ENCODE measurements around the gene TRPV6. TPM values are rescaled to one million over a fixed set of nuclear protein-coding genes. Genes with fewer than 3 reads are reported as not detected.

TRPV6 gene
- total RNA-seq, 4 donors from 2014 or later: under 0.01 TPM; not detected in 3

DNA sequence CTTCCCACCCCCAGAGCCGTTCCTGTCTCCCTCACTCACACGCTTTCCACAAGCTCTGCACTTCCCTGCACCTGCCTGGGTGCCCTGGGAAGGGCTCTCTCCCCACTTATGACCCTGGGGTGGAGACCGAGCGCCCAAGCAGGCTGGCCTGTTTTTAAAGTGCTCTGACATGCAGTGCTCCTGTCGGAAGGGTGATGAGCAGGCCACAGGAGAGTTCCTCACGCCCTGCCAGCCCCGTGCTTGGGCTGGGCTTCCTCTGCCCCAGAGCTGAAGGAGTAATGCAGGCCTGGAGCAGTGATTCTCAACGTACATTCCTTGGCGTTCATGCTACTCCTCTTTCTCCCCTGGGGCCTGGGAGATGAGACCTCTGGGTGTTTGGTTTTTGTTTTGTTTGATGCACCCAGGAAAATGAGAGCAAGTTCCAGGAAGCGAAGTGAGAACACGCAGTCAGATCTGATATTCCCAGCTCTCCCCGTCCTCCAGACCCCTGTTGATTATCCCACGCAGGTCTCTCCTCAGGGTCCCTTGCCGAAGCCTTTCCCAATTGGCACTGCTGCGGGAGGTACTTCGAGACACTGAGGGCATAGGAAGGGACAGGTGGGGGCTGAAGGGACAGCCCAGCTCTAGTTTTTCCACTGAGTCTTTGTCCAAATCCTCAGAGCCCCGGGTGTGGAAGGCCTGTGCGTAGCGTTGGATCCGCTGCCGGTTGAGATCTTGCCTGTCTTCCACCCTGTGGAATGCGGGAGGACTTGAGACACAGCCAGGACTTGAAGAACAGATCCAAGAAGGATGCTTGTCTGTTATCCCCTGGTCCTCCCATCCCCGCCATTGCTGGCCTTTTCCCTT lies 14.1 kb downstream of the TRPV6 start:
- TF ChIP-seq, protein P1, sequence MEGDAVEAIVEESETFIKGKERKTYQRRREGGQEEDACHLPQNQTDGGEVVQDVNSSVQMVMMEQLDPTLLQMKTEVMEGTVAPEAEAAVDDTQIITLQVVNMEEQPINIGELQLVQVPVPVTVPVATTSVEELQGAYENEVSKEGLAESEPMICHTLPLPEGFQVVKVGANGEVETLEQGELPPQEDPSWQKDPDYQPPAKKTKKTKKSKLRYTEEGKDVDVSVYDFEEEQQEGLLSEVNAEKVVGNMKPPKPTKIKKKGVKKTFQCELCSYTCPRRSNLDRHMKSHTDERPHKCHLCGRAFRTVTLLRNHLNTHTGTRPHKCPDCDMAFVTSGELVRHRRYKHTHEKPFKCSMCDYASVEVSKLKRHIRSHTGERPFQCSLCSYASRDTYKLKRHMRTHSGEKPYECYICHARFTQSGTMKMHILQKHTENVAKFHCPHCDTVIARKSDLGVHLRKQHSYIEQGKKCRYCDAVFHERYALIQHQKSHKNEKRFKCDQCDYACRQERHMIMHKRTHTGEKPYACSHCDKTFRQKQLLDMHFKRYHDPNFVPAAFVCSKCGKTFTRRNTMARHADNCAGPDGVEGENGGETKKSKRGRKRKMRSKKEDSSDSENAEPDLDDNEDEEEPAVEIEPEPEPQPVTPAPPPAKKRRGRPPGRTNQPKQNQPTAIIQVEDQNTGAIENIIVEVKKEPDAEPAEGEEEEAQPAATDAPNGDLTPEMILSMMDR (IDR thresholded peaks at IDR 0.05; ENCODE audit: low read depth): no peak

DNA sequence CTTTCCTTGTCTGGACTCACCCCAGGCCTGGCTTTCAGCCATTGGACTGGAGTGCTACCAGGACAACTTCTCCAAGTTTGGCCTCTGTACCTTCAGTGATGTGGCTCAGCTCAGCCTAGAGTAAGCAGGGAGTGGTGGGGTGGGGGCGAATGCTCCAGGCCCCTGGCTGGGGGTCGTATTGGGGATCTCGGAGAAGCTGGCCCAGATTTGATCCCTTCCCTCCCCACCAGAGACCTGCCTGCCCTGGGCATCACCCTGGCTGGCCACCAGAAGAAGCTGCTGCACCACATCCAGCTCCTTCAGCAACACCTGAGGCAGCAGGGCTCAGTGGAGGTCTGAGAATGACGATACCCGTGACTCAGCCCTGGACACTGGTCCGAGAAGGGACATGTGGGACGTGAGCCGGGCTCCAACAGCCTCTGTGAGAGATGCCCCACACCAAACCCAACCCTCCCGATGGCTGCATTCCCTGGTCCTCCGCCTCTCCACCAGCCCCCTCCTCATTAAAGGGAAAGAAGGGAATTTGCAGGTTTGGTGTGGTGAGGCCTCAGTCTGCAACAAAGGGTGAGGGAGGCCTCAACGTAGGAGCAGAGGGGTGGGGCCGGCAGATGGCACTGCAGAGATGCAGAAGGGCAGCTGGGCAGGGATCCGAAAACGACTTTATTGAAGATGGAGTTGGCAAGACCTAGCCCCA lies 14.8 kb downstream of the TRPV6 start:
- TF ChIP-seq, protein P1 (IDR thresholded peaks at IDR 0.05; ENCODE audit: low read depth): no peak

DNA sequence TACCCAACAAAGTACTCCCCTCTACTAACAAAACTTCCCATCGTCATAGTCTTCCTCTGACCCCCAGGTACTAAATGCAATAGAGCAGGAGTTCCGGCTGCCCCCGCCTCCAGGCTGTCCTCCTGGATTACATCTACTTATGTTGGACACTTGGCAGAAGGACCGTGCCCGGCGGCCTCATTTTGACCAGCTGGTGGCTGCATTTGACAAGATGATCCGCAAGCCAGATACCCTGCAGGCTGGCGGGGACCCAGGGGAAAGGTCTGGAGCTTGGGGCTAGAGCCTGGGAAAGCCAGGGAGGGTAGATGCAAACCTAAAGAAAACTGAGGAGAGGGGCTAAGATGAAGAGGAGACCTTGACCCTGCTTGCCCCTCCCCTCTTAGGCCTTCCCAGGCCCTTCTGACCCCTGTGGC lies 15.4 kb downstream of the TRPV6 start:
- TF ChIP-seq, protein P1 (IDR thresholded peaks at IDR 0.05; ENCODE audit: low read depth): no peak

DNA sequence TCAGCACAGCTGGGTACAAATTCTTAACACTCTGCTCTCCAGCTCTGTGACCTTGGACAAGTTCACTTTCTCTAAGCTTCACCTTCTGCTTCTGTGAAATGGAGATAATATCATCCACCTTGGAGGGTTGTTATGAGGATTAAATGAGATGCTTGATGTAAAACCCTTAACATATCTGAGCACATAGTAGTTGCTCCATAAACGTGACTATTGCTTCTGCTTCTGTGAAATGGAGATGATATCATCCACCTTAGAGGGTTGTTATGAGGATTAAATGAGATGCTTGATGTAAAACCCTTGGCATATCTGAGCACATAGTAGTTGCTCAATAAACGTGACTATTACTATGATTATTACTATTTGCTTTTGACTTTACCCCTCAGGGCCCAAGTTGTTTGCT lies 16.1 kb downstream of the TRPV6 start:
- TF ChIP-seq, protein P1 (IDR thresholded peaks at IDR 0.05; ENCODE audit: low read depth): no peak

DNA sequence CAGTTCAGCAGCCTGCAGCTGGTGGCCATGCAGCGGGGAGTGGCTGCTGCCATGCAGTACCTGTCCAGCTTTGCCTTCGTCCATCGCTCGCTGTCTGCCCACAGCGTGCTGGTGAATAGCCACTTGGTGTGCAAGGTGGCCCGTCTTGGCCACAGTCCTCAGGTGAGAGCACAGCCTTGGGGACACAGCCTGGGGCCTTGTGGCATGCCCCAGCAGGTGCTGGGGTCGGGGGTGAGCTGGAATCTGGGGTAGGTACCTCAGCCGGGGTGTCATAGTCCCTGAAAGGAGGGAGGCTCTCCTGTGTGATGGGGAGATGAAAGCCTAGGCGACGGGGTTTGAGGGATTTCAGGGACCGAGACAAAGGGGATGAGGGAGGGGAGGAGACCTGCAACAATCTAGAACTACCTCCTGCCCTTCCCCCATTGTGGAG lies 16.5 kb downstream of the TRPV6 start:
- TF ChIP-seq, protein P1 (IDR thresholded peaks at IDR 0.05; ENCODE audit: low read depth): no peak

DNA sequence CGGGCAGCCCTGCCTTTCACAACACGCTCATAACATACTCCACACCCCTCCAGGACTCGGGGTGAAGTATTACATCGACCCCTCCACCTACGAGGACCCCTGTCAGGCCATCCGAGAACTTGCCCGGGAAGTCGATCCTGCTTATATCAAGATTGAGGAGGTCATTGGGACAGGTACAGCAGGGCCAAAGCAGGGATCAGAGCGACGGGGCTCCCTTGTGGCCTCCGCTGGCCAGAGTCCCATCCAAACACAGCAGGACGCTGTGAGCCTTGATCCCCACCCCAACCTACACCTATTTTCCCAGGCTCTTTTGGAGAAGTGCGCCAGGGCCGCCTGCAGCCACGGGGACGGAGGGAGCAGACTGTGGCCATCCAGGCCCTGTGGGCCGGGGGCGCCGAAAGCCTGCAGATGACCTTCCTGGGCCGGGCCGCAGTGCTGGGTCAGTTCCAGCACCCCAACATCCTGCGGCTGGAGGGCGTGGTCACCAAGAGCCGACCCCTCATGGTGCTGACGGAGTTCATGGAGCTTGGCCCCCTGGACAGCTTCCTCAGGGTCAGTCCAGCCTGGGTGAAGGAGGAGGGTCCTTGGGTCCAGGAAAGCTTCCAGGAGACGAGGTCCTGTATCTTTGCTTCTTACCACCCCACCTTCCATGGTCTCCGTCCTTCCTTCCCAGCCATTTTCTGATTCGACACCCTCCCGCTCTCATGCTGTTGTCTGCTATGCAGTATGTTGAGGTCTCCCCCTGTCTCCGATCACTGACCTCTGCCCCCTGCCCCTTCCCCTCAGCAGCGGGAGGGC lies 17.2 kb downstream of the TRPV6 start:
- TF ChIP-seq, protein P1 (IDR thresholded peaks at IDR 0.05; ENCODE audit: low read depth): no peak

All from subcutaneous adipose tissue (tissue), 4 donors.